ENCODE results near the gene ARHGEF38.

- TF ChIP-seq CTCF (IDR thresholded peaks at IDR 0.05) (no peak), POLR2A (IDR thresholded peaks at IDR 0.05) (no peak)
Measured at GRCh38 chr4:105719204-105719603, 166.8 kb downstream of the ARHGEF38 start.

Data from heart left ventricle (tissue), 13 donors.